Gastroesophageal sphincter (tissue), 4 donors: Measurements from ENCODE around the gene SSH2. TPM values are rescaled to one million over a fixed set of nuclear protein-coding genes. Genes with fewer than 3 reads are reported as not detected.

Source experiments
- ATAC-seq: fragments of 150-250 bp; one replicate; pipeline ENCODE4 v1.9.1; 2016; ENCODE audit warnings: mild to moderate bottlenecking, moderate library complexity
- H3K27ac ChIP-seq, 4 donors: fragments of 200-600 bp; sonication (generic) in 3 of 4; 1 replicate in 3 of 4; 2 replicates in 1 of 4; pipeline ENCODE4 v1.5.1; 2016 to 2019
- H3K27me3 ChIP-seq: fragments of 200-600 bp; sonication (generic); one replicate; pipeline ENCODE4 v1.5.1; 2019
- H3K36me3 ChIP-seq, 2 donors: fragments of 200-600 bp; sonication (generic); one replicate each; pipeline ENCODE4 v1.5.1; 2019; ENCODE audit warnings: control low read depth in 1 of 2
- H3K4me1 ChIP-seq, 3 donors: fragments of 200-600 bp; sonication (generic); 1 replicate in 2 of 3; 2 replicates in 1 of 3; pipeline ENCODE4 v1.5.1; 2016 to 2019; ENCODE audit warnings: control low read depth in 2 of 3
- H3K4me3 ChIP-seq, 2 donors: fragments of 200-600 bp; sonication (generic); one replicate each; pipeline ENCODE4 v1.5.1; 2019; ENCODE audit warnings: mild to moderate bottlenecking in 1 of 2, moderate library complexity in 1 of 2
- H3K9me3 ChIP-seq, 3 donors: fragments of 200-600 bp; sonication (generic); one replicate each; pipeline ENCODE4 v1.5.1; 2017 to 2019; ENCODE audit warnings: control low read depth in 2 of 3
- CTCF ChIP-seq, 4 experiments: fragments of 200-600 bp in 2 of 4; fragments of 450-650 bp in 2 of 4; sonication (generic) in 1 of 4; IDR thresholded peaks; one replicate each; pipeline ENCODE4 v1.5.1; 2017 to 2019; ENCODE audit warnings: antibody characterized with exemption in 4 of 4, mild to moderate bottlenecking in 2 of 4, moderate library complexity in 2 of 4
- EP300 ChIP-seq: sonication (generic); formaldehyde crosslinking; IDR thresholded peaks from one replicate; pipeline ENCODE4 v1.6.1; 2017; ENCODE audit warnings: antibody characterized with exemption, mild to moderate bottlenecking
- POLR2A ChIP-seq, 2 donors: fragments of 450-650 bp; IDR thresholded peaks; one replicate each; pipeline ENCODE4 v1.6.1; 2017; ENCODE audit warnings: antibody characterized with exemption in 2 of 2, mild to moderate bottlenecking in 2 of 2, moderate library complexity in 1 of 2
- POLR2AphosphoS5 ChIP-seq: sonication (generic); formaldehyde crosslinking; IDR thresholded peaks from one replicate; pipeline ENCODE4 v1.6.1; 2017; ENCODE audit warnings: antibody characterized with exemption
- WGBS, 2 donors: methylation state at CpG; one replicate each; pipeline ENCODE4 v1.1.5; 2018; ENCODE audit warnings: low coverage in 1 of 2; 5-methylcytosine and 5-hydroxymethylcytosine counted together
- total RNA-seq, 4 donors: library from RNA; depleted of rRNA; stranded (reverse); fragments of >200 nt; gene quantifications; one replicate each; pipeline ENCODE4 v1.1.0, GENCODE V29; 2016

SSH2 gene
- total RNA-seq, 4 donors from 2014 or later, result 16.0 to 39.7 (median 24.9) TPM

GRCh38 chr17:29607557-29608195, 322.4 kb downstream of the SSH2 start:
- 69 to 87% methylated on average over 3 to 6 of the region's 29 CpGs for WGBS, 2 donors
- TF ChIP-seq EP300 (no peak), CTCF (IDR thresholded peaks at IDR 0.05) (no peak), POLR2AphosphoS5 (no peak), POLR2A (IDR thresholded peaks at IDR 0.05) (no peak)
- no peak for ATAC-seq
- Histone ChIP-seq H3K4me3 (no peak overlapping the region), H3K27me3 (no peaks in the 10 kb centered on the region), H3K9me3 (no peaks in the 10 kb centered on the region), H3K4me1 (peaks cover 0 to 7% (median under 1%) of the 10 kb centered on the region in 3 donors), H3K27ac (no peak overlapping the region), H3K36me3 (peaks cover 0 to 9% of the 10 kb centered on the region in 2 donors)

- 79 to 83% methylated on average over 3 to 6 of the region's 6 CpGs for WGBS, 2 donors
- peaks cover 0 to 6% (median 0%) of the 10 kb centered on the region in 3 donors for H3K4me1 ChIP-seq
- no peak for ATAC-seq
- TF ChIP-seq POLR2AphosphoS5 (no peak), POLR2A (IDR thresholded peaks at IDR 0.05) (no peak), CTCF (IDR thresholded peaks at IDR 0.05) (no peak), EP300 (no peak)
- H3K36me3 ChIP-seq, result no peaks in the 10 kb centered on the region
- H3K9me3 ChIP-seq, result no peaks in the 10 kb centered on the region
- no peaks in the 10 kb centered on the region for H3K27me3 ChIP-seq
- no peak overlapping the region for H3K4me3 ChIP-seq
- no peak overlapping the region for H3K27ac ChIP-seq
Observed at GRCh38 chr17:29603109-29603674, 326.8 kb downstream of the SSH2 start.

GRCh38 chr17:29597361-29598172, 332.5 kb downstream of the SSH2 start:
- Histone ChIP-seq H3K4me3 (no peak overlapping the region), H3K4me1 (peaks cover 0 to 48% (median 20%) of the 10 kb centered on the region in 3 donors), H3K27me3 (no peaks in the 10 kb centered on the region), H3K27ac (peak overlapping the region in 1 of 4 donors; percentile 24), H3K9me3 (no peaks in the 10 kb centered on the region), H3K36me3 (no peaks in the 10 kb centered on the region)
- ATAC-seq, result no peak
- WGBS, 2 donors, result 83% methylated on average over 2 of the region's 13 CpGs; no CpG with 5 or more reads in 1 of the 2 donors
- TF ChIP-seq EP300 (no peak), CTCF (IDR thresholded peaks at IDR 0.05) (no peak), POLR2A (IDR thresholded peaks at IDR 0.05) (no peak), POLR2AphosphoS5 (no peak)

GRCh38 chr17:29596811-29597210, 333.2 kb downstream of the SSH2 start:
- TF ChIP-seq POLR2AphosphoS5 (no peak), EP300 (no peak), CTCF (IDR thresholded peaks at IDR 0.05) (no peak), POLR2A (IDR thresholded peaks at IDR 0.05) (no peak)
- H3K36me3 ChIP-seq, result no peaks in the 10 kb centered on the region
- ATAC-seq, result no peak
- peak overlapping the region in 1 of 4 donors; percentile 24 for H3K27ac ChIP-seq
- no peaks in the 10 kb centered on the region for H3K9me3 ChIP-seq
- H3K27me3 ChIP-seq, result no peaks in the 10 kb centered on the region
- peaks cover 0 to 55% (median 27%) of the 10 kb centered on the region in 3 donors for H3K4me1 ChIP-seq
- 40 to 42% methylated on average over 2 of the region's 9 CpGs for WGBS, 2 donors
- H3K4me3 ChIP-seq, result no peak overlapping the region
